Posterior cingulate gyrus (tissue), 11 donors: ENCODE measurements around the gene CACNG7.

Experiments
- DNase-seq, 10 donors: peaks; one replicate each; pipeline versions ENCODE4 v3.0.0 to v3.0.0-alpha.2; 2020 to 2021; ENCODE audit warnings: mixed read lengths in 3 of 10
- intact Hi-C: fragments of 100-400 bp; cut with DNase I; formaldehyde crosslinking; loops from one replicate; pipeline ENCODE4 v1.15.1; 2023

CACNG7 gene

GRCh38 chr19:53877361-53877766 is 31.7 kb upstream of the CACNG7 start:
- intact Hi-C loops: no loop called here
- DNase-seq: no peak

GRCh38 chr19:53878776-53879139 is 30.3 kb upstream of the CACNG7 start:
- intact Hi-C loops: no loop called here
- no peak for DNase-seq

- peak; percentile 88 to 99 (median 96) for DNase-seq
- intact Hi-C loops: no loop called here
These were observed 29.7 kb upstream of the CACNG7 start for GRCh38 chr19:53879140-53880081.

GRCh38 chr19:53880711-53881481 is 28.2 kb upstream of the CACNG7 start:
- intact Hi-C loops: no loop called here
- no peak for DNase-seq

GRCh38 chr19:53881482-53882390 is 27.3 kb upstream of the CACNG7 start, which contains the start of gene PRKCG:
Gene PRKCG (plus strand): TSS chr19:53882197. CDS start chr19:53882495, 298 bp downstream.
- intact Hi-C loops: no loop called here
- DNase-seq: peak in 8 of 10 donors; percentile 44 to 94 (median 68)

- peak in 2 of 10 donors; percentile 41 to 53 for DNase-seq
- intact Hi-C loops: no loop called here
These were observed 26.6 kb upstream of the CACNG7 start for GRCh38 chr19:53882391-53883050.

DNA sequence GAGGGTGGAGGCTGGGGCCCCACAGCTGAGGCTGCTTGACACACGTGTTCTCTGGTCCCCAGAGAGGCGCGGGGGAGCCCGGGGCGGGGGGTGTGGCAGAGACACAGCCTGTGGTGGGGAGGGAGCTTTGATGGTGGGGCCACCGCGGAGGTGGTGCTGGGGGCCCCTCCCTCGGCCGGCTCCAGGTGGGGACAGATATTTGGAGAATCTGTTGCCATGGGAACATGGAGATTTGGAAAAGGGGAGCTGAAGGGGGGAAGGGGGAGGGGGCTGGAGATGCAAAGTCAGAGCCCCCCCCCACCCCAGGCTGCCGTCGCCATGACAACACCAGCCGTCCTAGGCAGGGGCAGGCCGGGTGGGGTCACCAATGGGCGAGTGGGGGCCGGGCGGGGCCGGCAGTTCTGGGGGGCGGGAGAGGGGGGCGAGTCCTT is 25.8 kb upstream of the CACNG7 start:
- intact Hi-C loops: no loop called here

GRCh38 chr19:53883741-53884140 is 25.3 kb upstream of the CACNG7 start:
- intact Hi-C loops: no loop called here
- DNase-seq: no peak

More for the DNA sequence above, 25.8 kb upstream of the CACNG7 start:
- DNase-seq: peak in 4 of 10 donors; percentile 47 to 92 (median 86)

- intact Hi-C loops: no loop called here
These were observed 24.8 kb upstream of the CACNG7 start for GRCh38 chr19:53884256-53884655.

GRCh38 chr19:53885036-53885435 is 24.0 kb upstream of the CACNG7 start:
- intact Hi-C loops: no loop called here
- peak in 3 of 10 donors; percentile 32 to 58 (median 57) for DNase-seq

More at GRCh38 chr19:53884256-53884655, 24.8 kb upstream of the CACNG7 start:
- peak in 3 of 10 donors; percentile 43 to 70 (median 59) for DNase-seq

DNA sequence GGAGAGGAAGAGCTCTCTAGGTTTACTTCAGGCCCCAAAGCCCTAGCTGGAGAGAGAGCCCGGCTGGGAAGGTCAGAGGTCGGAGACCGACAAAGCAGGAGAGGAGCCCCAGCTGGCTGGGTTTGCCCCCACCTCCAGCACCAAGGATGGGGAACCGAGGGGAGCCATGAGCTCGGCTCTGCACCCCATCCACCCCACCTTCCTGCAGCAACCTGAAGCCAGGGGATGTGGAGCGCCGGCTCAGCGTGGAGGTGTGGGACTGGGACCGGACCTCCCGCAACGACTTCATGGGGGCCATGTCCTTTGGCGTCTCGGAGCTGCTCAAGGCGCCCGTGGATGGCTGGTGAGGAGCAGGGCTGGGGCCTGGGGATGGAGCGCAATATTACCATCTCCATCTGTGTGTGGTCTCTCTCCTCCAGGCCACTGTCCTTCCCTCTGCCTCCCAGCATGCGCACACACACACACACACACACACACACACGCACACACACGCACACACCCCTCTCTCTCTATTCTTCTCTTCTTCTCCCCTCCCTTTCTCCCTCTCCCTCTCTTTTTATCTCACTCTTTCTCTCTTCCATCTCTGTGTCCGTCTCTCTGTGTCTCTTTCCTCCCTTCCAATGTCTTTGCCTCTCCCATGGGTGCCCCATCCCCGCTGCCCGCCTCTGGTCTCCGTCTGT is 16.6 kb upstream of the CACNG7 start:
- intact Hi-C loops: no loop called here
- peak in 3 of 10 donors; percentile 43 to 73 (median 44) for DNase-seq

GRCh38 chr19:53892981-53893325 is 16.1 kb upstream of the CACNG7 start:
- intact Hi-C loops: no loop called here

DNA sequence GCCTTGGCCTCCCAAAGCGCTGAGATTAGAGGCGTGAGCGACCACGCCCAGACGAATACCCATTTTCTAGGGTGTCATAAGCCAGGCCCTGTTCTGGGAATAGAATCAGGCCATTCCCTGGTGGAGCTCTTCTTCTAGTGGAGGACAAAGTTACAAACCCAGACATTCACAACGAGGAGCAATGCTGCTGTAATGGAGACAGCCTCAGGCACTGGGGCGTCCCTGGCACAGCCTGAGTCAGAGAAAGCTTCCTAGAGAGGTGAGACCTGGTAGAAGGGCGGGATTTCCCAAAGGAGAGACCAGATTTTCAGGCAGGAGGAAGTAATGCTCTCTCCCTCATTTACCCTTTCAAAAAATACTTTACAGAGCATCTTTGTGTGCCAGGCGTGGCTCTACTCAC is 14.4 kb upstream of the CACNG7 start:
- intact Hi-C loops: no loop called here
- peak in 1 of 10 donors; percentile 34 for DNase-seq

More at GRCh38 chr19:53892981-53893325, 16.1 kb upstream of the CACNG7 start:
- peak in 3 of 10 donors; percentile 19 to 70 (median 52) for DNase-seq

DNA sequence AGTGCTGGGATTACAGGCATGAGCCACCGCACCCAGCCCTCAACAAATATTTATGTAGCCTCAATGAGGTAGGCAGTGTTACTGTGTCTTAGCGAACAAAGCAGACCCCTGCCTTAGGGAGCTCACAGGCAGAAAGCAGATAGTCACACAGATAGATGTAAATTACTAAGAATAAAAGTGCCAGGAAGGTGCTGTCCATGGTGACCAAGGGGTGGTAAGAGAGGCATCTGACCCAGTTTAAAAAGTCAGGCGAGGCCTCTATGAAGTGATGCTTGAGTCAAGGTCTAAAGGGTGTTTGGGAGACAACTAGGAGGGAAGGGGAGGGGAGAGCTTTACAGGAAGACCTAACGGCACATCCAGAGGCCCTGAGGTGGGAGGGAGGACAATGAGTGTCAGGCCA is 12.4 kb upstream of the CACNG7 start:
- peak in 1 of 10 donors; percentile 14 for DNase-seq
- intact Hi-C loops: no loop called here

DNA sequence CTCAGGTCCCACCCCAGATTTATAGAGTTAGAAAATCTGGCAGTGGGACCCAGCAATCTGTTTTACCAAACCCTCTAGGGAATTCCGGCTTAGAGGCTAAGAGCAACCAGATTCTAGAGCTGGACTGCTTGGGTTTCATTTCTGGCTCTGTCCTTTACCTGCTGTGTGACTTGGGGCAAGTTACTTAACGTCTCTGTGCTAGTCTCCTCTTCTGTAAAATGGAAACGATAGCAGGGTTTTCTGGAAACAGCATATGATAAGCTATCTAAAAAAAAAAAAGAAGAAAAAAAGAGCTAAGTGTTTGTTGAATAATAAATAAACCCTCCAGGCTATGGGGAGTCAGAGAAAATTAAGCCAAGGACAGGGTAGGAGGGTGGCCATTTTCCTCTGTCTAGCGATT is 11.6 kb upstream of the CACNG7 start:
- intact Hi-C loops: no loop called here

DNA sequence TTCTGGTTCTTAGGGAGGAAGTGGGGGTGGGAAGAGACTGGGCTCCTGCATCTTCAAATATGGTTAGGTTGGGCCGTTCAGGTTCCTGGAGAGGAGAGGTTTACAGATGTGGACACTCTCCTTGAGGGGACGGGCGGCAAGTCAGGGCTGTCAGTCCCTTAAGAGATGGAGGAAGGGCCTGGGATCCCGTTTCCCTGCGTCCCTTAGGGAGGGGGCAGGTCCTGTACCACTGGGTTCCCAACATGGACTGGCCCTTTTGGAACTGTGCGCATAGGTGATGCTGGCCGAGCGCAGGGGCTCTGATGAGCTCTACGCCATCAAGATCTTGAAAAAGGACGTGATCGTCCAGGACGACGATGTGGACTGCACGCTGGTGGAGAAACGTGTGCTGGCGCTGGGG is 10.9 kb upstream of the CACNG7 start:
- DNase-seq: peak in 1 of 10 donors; percentile 62
- intact Hi-C loops: no loop called here

More for the DNA sequence above, 11.6 kb upstream of the CACNG7 start:
- no peak for DNase-seq

DNA sequence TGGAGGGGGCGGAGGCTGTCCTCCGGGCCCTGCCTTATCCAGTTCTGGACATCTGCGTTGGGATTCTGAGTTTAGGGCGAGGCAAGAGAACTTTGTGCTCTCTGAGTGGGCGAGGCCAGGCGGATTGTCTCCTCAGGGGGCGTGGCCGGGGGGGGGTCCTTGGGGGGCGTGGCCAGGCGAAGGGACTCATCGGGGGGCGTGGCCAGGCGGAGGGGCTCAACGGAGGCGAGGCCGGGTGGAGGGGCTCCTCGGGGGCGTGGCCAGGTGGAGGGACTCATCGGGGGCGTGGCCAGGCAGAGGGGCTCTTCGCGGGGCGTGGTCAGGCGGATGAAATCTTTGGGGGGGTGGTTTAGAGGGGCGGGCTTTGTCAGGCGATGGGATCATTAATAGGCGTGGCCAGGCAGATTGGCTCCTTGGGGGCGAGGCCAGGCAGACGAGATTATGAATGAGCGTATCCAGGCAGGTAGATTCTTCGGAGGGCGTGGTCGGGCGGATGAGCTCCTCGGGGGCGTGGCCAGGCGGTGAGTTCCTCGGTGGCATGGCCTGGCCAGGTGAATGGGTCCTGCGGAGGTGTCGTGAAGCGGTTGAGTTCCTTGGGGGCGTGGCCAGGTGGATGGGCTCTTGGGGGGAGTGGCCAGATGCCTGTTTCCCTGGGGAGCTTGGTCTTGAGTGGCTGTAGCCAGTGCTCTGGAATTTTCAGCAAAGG is 10.3 kb upstream of the CACNG7 start:
- intact Hi-C loops: no loop called here
- peak in 2 of 10 donors; percentile 59 to 81 for DNase-seq

GRCh38 chr19:53900191-53900860 is 8.8 kb upstream of the CACNG7 start:
- intact Hi-C loops: no loop called here

More at GRCh38 chr19:53900191-53900860, 8.8 kb upstream of the CACNG7 start:
- peak in 2 of 10 donors; percentile 67 to 70 for DNase-seq
